ENCODE data around the gene PHLDB2. TPM values are rescaled to one million over a fixed set of nuclear protein-coding genes. Genes with fewer than 3 reads are reported as not detected.
A peak's percentile ranks its signal among the peaks of the same experiment; 100 is the strongest.

PHLDB2 gene
- total and polyA plus RNA-seq, 2 of the 13 experiments (the other 11 are each of a cell fraction or from before 2014, with no cell fraction given): 8.4 to 23.6 TPM

GRCh38 chr3:111859061-111859973 is at the start of gene PHLDB2 (continued):
- TF ChIP-seq ZBTB37 (CRISPR knock-in tag; IDR thresholded peaks at IDR 0.05): no peak
- peak; percentile 8 for TF ChIP-seq SKI (IDR thresholded peaks at IDR 0.05; ENCODE audit: partially characterized antibody)
- 0 out of 2 replicates have a peak, but pooled peaks have one; percentile 23 for TF ChIP-seq ZNF770 (CRISPR knock-in tag; IDR thresholded peaks at IDR 0.05)
- TF ChIP-seq PAX8 (CRISPR knock-in tag; IDR thresholded peaks at IDR 0.05; ENCODE audit: borderline replicate concordance): peak; percentile 82; the same call in 1 of the 2 replicates
- TF ChIP-seq KDM5B (CRISPR knock-in tag; IDR thresholded peaks at IDR 0.05; ENCODE audit: borderline replicate concordance): peak; percentile 71; the same call in 1 of the 2 replicates
- no peak for TF ChIP-seq TOPORS (CRISPR knock-in tag; IDR thresholded peaks at IDR 0.05)
- TF ChIP-seq ZFX (CRISPR knock-in tag; IDR thresholded peaks at IDR 0.05; ENCODE audit: low read depth): peak; percentile 30; the same call in 1 of the 2 replicates
- peak; percentile 51; the same call in 1 of the 2 replicates for TF ChIP-seq PAXIP1 (CRISPR knock-in tag; conservative IDR thresholded peaks at IDR 0.05)
- no peak for TF ChIP-seq TCF7 (IDR thresholded peaks at IDR 0.05; ENCODE audit: low read depth)
- TF ChIP-seq MED1 (CRISPR knock-in tag; IDR thresholded peaks at IDR 0.05): peak; percentile 33; the same call in 1 of the 2 replicates
- peak; percentile 56 for TF ChIP-seq CTCF (CRISPR knock-in tag; IDR thresholded peaks at IDR 0.05)
- no peak for TF ChIP-seq SYNCRIP (IDR thresholded peaks at IDR 0.05; ENCODE audit: insufficient read depth, low read depth, low read length)
- peak; percentile 70; the same call in 1 of the 2 replicates for TF ChIP-seq EEA1 (CRISPR knock-in tag; IDR thresholded peaks at IDR 0.05; ENCODE audit: borderline replicate concordance)
- TF ChIP-seq HCFC1 (IDR thresholded peaks at IDR 0.05; ENCODE audit: low read depth, low read length): no peak
- TF ChIP-seq ZNF616 (CRISPR knock-in tag; IDR thresholded peaks at IDR 0.05; ENCODE audit: low read depth): 0 out of 2 replicates have a peak, but pooled peaks have one; percentile 56
- no peak for TF ChIP-seq SIX4 (CRISPR knock-in tag; IDR thresholded peaks at IDR 0.05)
- TF ChIP-seq ZBTB26 (CRISPR knock-in tag; IDR thresholded peaks at IDR 0.05; ENCODE audit: borderline replicate concordance): peak; percentile 16; the same call in 1 of the 2 replicates
